ENCODE results near the gene UTP15.

GRCh38 chr5:73623060-73623459, 57.5 kb downstream of the UTP15 start:
- TF ChIP-seq CTCF (conservative IDR thresholded peaks at IDR 0.05 in 1 of 2, IDR thresholded peaks at IDR 0.05 in 1 of 2; ENCODE audit: extremely low read depth in 1 of 2, insufficient read depth in 1 of 2, low read depth in 1 of 2, low read length in 2 of 2): no peak
- TF ChIP-seq EZH2 (IDR thresholded peaks at IDR 0.05; ENCODE audit: borderline replicate concordance, low read length): no peak

All from mammary epithelial cell (primary cell).